T-cell (primary cell): ENCODE results near the gene CENPK. TPM values are rescaled to one million over a fixed set of nuclear protein-coding genes. Genes with fewer than 3 reads are reported as not detected.

Source experiments
- ATAC-seq, 4 experiments: fragments of 200-7000 bp in 3 of 4; fragments of 150-1000 bp in 1 of 4; cut with Tn5 transposase; replicated peaks in 1 of 4; 1 replicate in 3 of 4; 2 replicates in 1 of 4; pipeline ENCODE4 v1.10.0; 2021; ENCODE audit warnings: moderate library complexity in 3 of 4, mild to moderate bottlenecking in 2 of 4, moderate number of reproducible peaks in 1 of 4
- CTCF ChIA-PET, 2 donors: fragments of 300-600 bp; sonication (Branson Sonifier 250); formaldehyde crosslinking; loops; one replicate each; lab custom pipeline; 2022; ENCODE audit warnings: antibody characterized with exemption in 2 of 2; lab: Charles Lee
- POLR2A ChIA-PET, 2 donors: fragments of 300-600 bp; sonication (Branson Sonifier 250); formaldehyde crosslinking; loops; one replicate each; lab custom pipeline; 2022; ENCODE audit warnings: antibody characterized with exemption in 2 of 2; lab: Charles Lee
- DNase-seq, 35 experiments: peaks; one replicate each; pipeline versions ENCODE4 v3.0.0 to v3.0.0-alpha.2; 2013 to 2023
- H3K27ac ChIP-seq: one replicate; pipeline ENCODE4 v1.5.1; 2013; ENCODE audit warnings: low read length
- H3K27me3 ChIP-seq, 2 experiments: replicated peaks in 1 of 2; 1 replicate in 1 of 2; 2 replicates in 1 of 2; pipeline versions ENCODE4 v1.6.1 to v1.7.0; 2013; ENCODE audit warnings: low read length in 1 of 2, mixed read lengths in 1 of 2; ENCODE audit not compliant: control insufficient read depth in 2 of 2, insufficient read depth in 2 of 2; ENCODE audit errors: extremely low read depth in 1 of 2
- H3K36me3 ChIP-seq, 2 donors: 1 replicate in 1 of 2; 2 replicates in 1 of 2; pipeline versions ENCODE4 v1.6.1 to v1.7.0; 2013; ENCODE audit warnings: low read length in 1 of 2; ENCODE audit not compliant: control insufficient read depth in 2 of 2, insufficient read depth in 1 of 2; ENCODE audit errors: extremely low read depth in 1 of 2
- H3K4me1 ChIP-seq, 2 experiments: 1 replicate in 1 of 2; 2 replicates in 1 of 2; pipeline versions ENCODE4 v1.6.1 to v1.7.0; 2013; ENCODE audit warnings: low read length in 2 of 2, mixed read lengths in 1 of 2; ENCODE audit not compliant: insufficient read depth in 2 of 2, control insufficient read depth in 1 of 2; ENCODE audit errors: extremely low read depth in 1 of 2
- H3K4me3 ChIP-seq, 2 donors: 1 replicate in 1 of 2; 2 replicates in 1 of 2; pipeline versions ENCODE4 v1.5.1 to v1.7.0; 2013; ENCODE audit warnings: mild to moderate bottlenecking in 2 of 2, low read length in 1 of 2, moderate library complexity in 1 of 2; ENCODE audit not compliant: control insufficient read depth in 1 of 2; ENCODE audit errors: extremely low read depth in 1 of 2
- H3K9me3 ChIP-seq: 2 replicates; pipeline ENCODE4 v1.7.0; 2013
- H3K27ac Mint-ChIP-seq, 2 donors: one replicate each; pipeline ENCODE4 v1.8.0; 2020 to 2021; ENCODE audit warnings: mild to moderate bottlenecking in 2 of 2, mixed read lengths in 2 of 2
- H3K27me3 Mint-ChIP-seq, 2 donors: one replicate each; pipeline ENCODE4 v1.8.0; 2021 to 2022; ENCODE audit warnings: mixed read lengths in 2 of 2
- H3K36me3 Mint-ChIP-seq: one replicate; pipeline ENCODE4 v1.8.0; 2021; ENCODE audit warnings: mixed read lengths
- H3K4me1 Mint-ChIP-seq, 3 donors: one replicate each; pipeline ENCODE4 v1.8.0; 2020 to 2022; ENCODE audit warnings: mixed read lengths in 3 of 3, mild to moderate bottlenecking in 1 of 3
- H3K4me3 Mint-ChIP-seq, 3 donors: one replicate each; pipeline ENCODE4 v1.8.0; 2020 to 2022; ENCODE audit warnings: mild to moderate bottlenecking in 3 of 3, mixed read lengths in 3 of 3, moderate library complexity in 3 of 3
- H3K9me3 Mint-ChIP-seq, 3 donors: one replicate each; pipeline ENCODE4 v1.8.0; 2020 to 2022; ENCODE audit warnings: mixed read lengths in 3 of 3
- WGBS: methylation state at CpG from one replicate; pipeline ENCODE4 v1.1.5; 2013; ENCODE audit warnings: missing lambda C conversion rate; ENCODE audit not compliant: insufficient coverage; 5-methylcytosine and 5-hydroxymethylcytosine counted together
- total RNA-seq, 35 experiments: library from RNA in 6 of 35; stranded (reverse) in 6 of 35; fragments of 120-200 nt in 1 of 35; gene quantifications; one replicate each; pipeline versions ENCODE4 v1.2.1 to v1.2.4 and lab custom pipeline; 2013 to 2026

CENPK gene
- total RNA-seq, 5 donors from 2014 or later (not counting 1 experiment from before 2014, with no cell fraction given), result 12.4 to 85.4 (median 50.5) TPM

DNA sequence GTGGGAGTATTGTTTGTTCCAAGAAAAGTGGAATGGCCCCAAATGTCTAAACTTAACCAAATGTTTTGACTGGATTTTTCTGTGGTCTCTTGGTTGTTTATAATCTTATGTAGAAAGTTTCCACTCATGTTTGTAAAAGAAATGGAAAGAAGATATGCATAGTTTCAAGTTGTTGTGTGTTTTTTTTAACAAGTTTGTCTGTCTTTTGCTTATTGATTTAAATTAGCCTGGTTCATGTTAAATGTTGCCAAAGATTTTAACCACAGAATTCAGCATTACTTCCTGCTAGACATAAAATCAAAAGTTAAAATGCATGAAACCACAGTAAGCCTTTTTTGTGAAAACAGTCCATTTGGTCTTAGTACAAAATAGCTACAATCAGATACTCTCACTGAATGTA is 14.2 kb upstream of the CENPK start:
- Mint-ChIP-seq H3K27me3 (no peaks in the 10 kb centered on the region), H3K4me3 (no peak overlapping the region), H3K4me1 (peaks cover 21 to 44% (median 34%) of the 10 kb centered on the region in 3 donors), H3K27ac (peak overlapping the region in 1 of 2 donors; percentile 72), H3K9me3 (no peaks in the 10 kb centered on the region), H3K36me3 (peaks cover 47% of the 10 kb centered on the region)
- Histone ChIP-seq H3K9me3 (no peaks in the 10 kb centered on the region), H3K27me3 (no peaks in the 10 kb centered on the region), H3K4me3 (no peak overlapping the region), H3K4me1 (no peaks in the 10 kb centered on the region), H3K36me3 (peaks cover 0 to 64% of the 10 kb centered on the region in 2 donors), H3K27ac (no peak overlapping the region)
- ChIA-PET POLR2A (no interaction called here), CTCF (no interaction called here)
- no peak for ATAC-seq
- no peak for DNase-seq

DNA sequence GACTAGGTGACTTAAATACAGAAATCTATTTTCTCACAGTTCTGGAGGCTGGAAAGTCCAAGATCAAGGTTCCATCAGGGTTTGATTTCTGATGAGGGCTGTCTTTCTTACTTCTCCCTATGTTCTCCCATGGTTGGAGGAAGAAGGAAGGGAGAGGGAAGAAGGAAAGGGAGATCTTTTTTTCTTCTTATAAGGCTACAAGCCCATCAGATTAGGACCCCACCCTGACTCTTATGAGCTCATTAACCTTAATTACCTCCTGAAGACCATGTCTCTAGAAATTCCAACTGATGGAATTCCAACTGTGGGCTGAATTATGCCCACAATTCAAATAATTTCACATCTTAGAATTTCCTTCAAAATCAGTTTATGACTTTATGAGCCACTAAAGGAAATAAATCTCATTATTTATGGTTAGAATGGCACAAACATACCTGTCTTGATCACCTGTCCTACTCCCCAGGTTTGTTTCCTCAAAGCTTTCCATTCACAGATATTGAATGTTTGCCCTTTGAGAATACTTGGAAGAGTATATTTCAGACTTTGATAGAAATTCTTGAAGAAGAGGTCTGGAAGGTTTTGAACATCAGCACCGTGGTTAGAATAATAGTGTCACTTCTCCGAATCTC is 7.7 kb upstream of the CENPK start:
- no peak overlapping the region for H3K27ac ChIP-seq
- Mint-ChIP-seq H3K9me3 (no peaks in the 10 kb centered on the region), H3K27me3 (no peaks in the 10 kb centered on the region), H3K4me3 (no peak overlapping the region), H3K36me3 (peaks cover 46% of the 10 kb centered on the region), H3K4me1 (peaks cover 28 to 64% (median 47%) of the 10 kb centered on the region in 3 donors), H3K27ac (no peak overlapping the region)
- no peaks in the 10 kb centered on the region for H3K27me3 ChIP-seq
- CTCF ChIA-PET, result no interaction called here
- 100% methylated on average over 2 of the region's 2 CpGs for WGBS
- no peaks in the 10 kb centered on the region for H3K9me3 ChIP-seq
- peaks cover 0 to 41% of the 10 kb centered on the region in 2 donors for H3K36me3 ChIP-seq
- DNase-seq (no peak), ATAC-seq (no peak)
- no peak overlapping the region for H3K4me3 ChIP-seq
- POLR2A ChIA-PET, result no interaction called here
- H3K4me1 ChIP-seq, result peaks cover 0 to 3% of the 10 kb centered on the region in 2 experiments

DNA sequence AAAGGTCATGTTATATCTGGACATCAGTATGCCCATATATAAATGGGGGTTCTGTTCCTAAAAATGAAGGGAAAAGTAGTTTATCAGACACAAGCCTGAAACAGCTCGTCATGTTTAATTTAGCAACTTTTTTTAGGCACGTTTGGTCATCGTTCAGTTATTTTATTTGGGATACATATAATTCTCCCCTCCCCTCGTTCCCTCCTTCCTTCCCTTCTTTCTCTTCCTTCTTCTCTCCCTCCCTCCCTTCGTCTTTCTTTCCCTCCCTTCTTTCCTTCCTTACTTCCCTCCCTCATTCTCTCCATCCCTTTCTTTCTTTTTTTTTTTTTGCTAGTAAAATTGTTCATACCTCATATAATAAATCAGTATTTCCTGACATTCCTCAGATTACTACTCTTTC is 3.5 kb upstream of the CENPK start:
- WGBS, result 90% methylated on average over 5 of the region's 5 CpGs
- no peak overlapping the region for H3K4me3 Mint-ChIP-seq
- H3K36me3 ChIP-seq, result peaks cover 4 to 11% of the 10 kb centered on the region in 2 donors
- H3K4me1 ChIP-seq, result peaks cover 16 to 19% of the 10 kb centered on the region in 2 experiments
- H3K27ac ChIP-seq, result no peak overlapping the region
- peaks cover 20% of the 10 kb centered on the region for H3K36me3 Mint-ChIP-seq
- no peaks in the 10 kb centered on the region for H3K9me3 Mint-ChIP-seq
- no peak for ATAC-seq
- POLR2A ChIA-PET, result interaction anchor here in 1 of 2 donors (0.6 kb wide), 1 partner anchor 83 kb away, joined by 3 read pairs; no protein-coding TSS in a partner anchor
- DNase-seq, result no peak
- H3K9me3 ChIP-seq, result no peaks in the 10 kb centered on the region
- CTCF ChIA-PET, result interaction anchor here in 1 of 2 donors (0.6 to 0.8 kb wide), 2 partner anchors 10 to 71 kb away, joined by 3 read pairs; no protein-coding TSS in a partner anchor
- H3K27me3 ChIP-seq, result no peaks in the 10 kb centered on the region
- H3K4me1 Mint-ChIP-seq, result peaks cover 52 to 60% (median 60%) of the 10 kb centered on the region in 3 donors
- no peak overlapping the region for H3K27ac Mint-ChIP-seq
- H3K4me3 ChIP-seq, result no peak overlapping the region
- H3K27me3 Mint-ChIP-seq, result no peaks in the 10 kb centered on the region

DNA sequence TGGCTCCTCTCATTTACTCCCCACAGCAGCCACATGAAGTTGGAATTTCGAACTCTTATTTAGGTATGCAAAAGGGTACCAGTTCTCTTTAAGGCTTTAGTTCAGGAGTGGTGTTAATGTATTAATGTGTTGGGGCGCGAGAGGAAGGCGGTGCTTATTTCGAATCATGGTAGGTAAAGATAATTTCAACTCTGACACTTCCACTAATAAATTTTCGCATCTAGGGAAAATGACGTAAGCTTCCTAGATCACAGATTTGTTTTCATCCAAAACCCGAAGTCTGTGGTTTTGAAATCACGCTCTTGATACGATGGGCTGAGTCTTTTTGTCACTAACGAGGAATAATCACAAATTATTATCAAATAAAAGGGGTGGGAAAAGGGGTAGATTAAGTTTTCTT is 809 bp upstream of the CENPK start:
- Mint-ChIP-seq H3K36me3 (peaks cover 13% of the 10 kb centered on the region), H3K4me1 (peaks cover 59 to 69% (median 60%) of the 10 kb centered on the region in 3 donors), H3K27me3 (no peaks in the 10 kb centered on the region), H3K4me3 (peak overlapping the region; percentile 95 to 98 (median 96)), H3K9me3 (no peaks in the 10 kb centered on the region), H3K27ac (peak overlapping the region; percentile 97 to 99)
- Histone ChIP-seq H3K27me3 (no peaks in the 10 kb centered on the region), H3K4me1 (peaks cover 16 to 20% of the 10 kb centered on the region in 2 experiments), H3K36me3 (peaks cover 4% of the 10 kb centered on the region in 2 donors), H3K4me3 (peak overlapping the region; percentile 96 to 99), H3K9me3 (no peaks in the 10 kb centered on the region), H3K27ac (peak overlapping the region; percentile 97)
- ATAC-seq (no peak), DNase-seq (peak in 4 of 35 experiments; percentile 2 to 34 (median 10))
- ChIA-PET CTCF (interaction anchor here (0.5 to 4.4 kb wide), 6 partner anchors 10 to 752 kb away, joined by 3 to 16 read pairs (median 6); no protein-coding TSS in a partner anchor), POLR2A (interaction anchor here (0.7 to 1.6 kb wide), 8 partner anchors 11 to 1654 kb away, joined by 3 to 14 read pairs (median 6); partner anchors contain the start of genes ADAMTS6 (in 1 of the 2), CWC27 (in 1 of the 2), SREK1IP1 (in 1 of the 2) and TRIM23 (in 1 of the 2))
- WGBS, result no CpG with 5 or more reads among the region's 11 CpGs

DNA sequence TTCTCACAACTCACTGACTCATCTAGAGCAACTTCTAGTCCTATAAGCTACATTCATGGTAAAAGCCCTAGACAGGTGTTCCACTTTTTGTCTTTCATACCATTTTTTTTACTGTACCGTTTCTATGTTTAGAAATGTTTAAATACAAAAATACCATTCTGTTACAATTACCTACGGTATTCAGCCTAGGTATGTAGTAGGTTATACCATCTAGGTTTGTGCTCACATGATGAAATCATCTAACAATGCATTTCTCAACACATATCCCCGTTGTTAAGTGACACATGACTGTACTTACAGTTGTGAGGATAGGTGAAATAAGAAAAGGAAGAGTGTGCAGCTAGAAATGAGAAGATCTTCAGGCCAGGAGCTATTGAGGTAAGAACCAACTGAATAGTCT is 6.2 kb downstream of the CENPK start:
- POLR2A ChIA-PET, result interaction anchor here in 1 of 2 donors (0.7 kb wide), 1 partner anchor 798 kb away, joined by 3 read pairs; no protein-coding TSS in a partner anchor
- no peaks in the 10 kb centered on the region for H3K27me3 Mint-ChIP-seq
- Histone ChIP-seq H3K4me3 (no peak overlapping the region), H3K27me3 (no peaks in the 10 kb centered on the region), H3K4me1 (peaks cover 0 to 2% of the 10 kb centered on the region in 2 experiments), H3K36me3 (peaks cover 3 to 40% of the 10 kb centered on the region in 2 donors), H3K27ac (no peak overlapping the region), H3K9me3 (no peaks in the 10 kb centered on the region)
- H3K36me3 Mint-ChIP-seq, result peaks cover 19% of the 10 kb centered on the region
- peaks cover 6 to 62% (median 50%) of the 10 kb centered on the region in 3 donors for H3K4me1 Mint-ChIP-seq
- no peak for ATAC-seq
- no peak for DNase-seq
- no peaks in the 10 kb centered on the region for H3K9me3 Mint-ChIP-seq
- no peak overlapping the region for H3K4me3 Mint-ChIP-seq
- WGBS, result no CpG with 5 or more reads among the region's 3 CpGs
- H3K27ac Mint-ChIP-seq, result peak overlapping the region in 1 of 2 donors; percentile 17
- CTCF ChIA-PET, result interaction anchor here in 1 of 2 donors (0.7 kb wide), 1 partner anchor 9 kb away, joined by 3 read pairs; no protein-coding TSS in a partner anchor

DNA sequence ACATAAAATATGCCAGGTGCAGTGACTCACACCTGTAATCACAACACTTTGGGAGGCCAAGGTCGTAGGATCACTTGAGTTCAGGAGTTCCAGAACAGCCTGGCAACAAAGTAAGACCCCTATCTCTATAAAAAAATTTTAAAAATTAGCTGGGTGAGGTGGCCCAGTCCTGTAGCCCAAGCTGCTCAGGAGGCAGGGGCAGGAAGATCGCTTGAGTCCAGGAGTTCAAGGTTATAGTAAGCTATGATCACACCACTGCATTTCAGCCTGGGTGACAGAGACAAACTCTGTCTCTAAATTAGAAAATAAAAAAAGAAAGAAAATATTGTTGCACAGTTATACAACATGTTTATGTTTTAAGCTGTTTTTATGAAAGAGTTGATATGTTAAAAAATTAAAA is 6.8 kb downstream of the CENPK start:
- no peaks in the 10 kb centered on the region for H3K9me3 ChIP-seq
- H3K9me3 Mint-ChIP-seq, result no peaks in the 10 kb centered on the region
- no peak overlapping the region for H3K4me3 ChIP-seq
- H3K4me1 ChIP-seq, result no peaks in the 10 kb centered on the region
- CTCF ChIA-PET, result interaction anchor here in 1 of 2 donors (0.6 kb wide), 1 partner anchor 69 kb away, joined by 5 read pairs; no protein-coding TSS in a partner anchor
- peaks cover 19% of the 10 kb centered on the region for H3K36me3 Mint-ChIP-seq
- H3K4me3 Mint-ChIP-seq, result no peak overlapping the region
- no peaks in the 10 kb centered on the region for H3K27me3 ChIP-seq
- POLR2A ChIA-PET, result interaction anchor here in 1 of 2 donors (0.7 kb wide), 1 partner anchor 798 kb away, joined by 3 read pairs; no protein-coding TSS in a partner anchor
- no CpG with 5 or more reads among the region's 2 CpGs for WGBS
- no peak overlapping the region for H3K27ac Mint-ChIP-seq
- no peaks in the 10 kb centered on the region for H3K27me3 Mint-ChIP-seq
- H3K4me1 Mint-ChIP-seq, result peaks cover 2 to 59% (median 45%) of the 10 kb centered on the region in 3 donors
- H3K36me3 ChIP-seq, result peaks cover 3 to 44% of the 10 kb centered on the region in 2 donors
- ATAC-seq (no peak), DNase-seq (no peak)
- H3K27ac ChIP-seq, result no peak overlapping the region
